ENCODE results near the gene DGKD.

The DGKD gene

DNA sequence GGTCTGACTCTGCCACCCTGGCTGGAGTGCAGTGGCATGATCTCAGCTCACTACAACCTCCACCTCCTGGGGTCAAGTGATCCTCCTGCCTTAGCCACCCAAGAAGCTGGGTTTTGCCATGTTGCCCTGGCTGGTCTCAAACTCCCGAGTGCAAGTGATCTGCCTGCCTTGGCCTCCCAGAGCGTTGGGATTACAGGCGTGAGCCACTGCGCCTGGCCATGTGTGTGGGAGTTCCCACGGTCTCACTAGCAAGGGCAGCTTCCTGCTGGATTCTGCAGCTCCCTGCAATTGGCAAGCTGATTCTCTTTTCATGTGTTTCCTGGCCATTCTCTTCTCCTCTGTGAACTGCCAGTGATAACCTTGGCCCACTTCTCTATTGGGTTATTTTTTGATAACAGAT lies 128.3 kb downstream of the DGKD start:
- DNase-seq, result no peak

DNA sequence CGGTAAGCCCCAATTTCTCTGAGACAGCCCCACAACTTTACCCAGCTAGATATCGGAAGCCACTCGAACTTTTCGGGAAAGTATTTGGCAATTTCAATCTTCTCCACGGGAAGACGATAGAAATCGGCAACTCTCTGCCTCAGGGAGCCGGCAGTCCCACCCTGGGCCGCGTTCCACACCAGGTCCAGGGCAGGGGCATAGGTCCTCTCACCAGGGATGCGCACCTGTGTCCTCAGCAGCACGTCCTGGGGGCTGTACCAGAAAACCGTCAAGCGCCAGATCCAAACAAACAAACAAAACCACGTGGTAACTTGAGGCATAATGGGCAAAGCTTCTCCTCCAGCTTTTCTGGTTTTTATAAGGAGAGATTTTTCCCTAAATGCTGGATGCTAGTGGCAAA lies 131.4 kb downstream of the DGKD start:
- no peak for DNase-seq

DNA sequence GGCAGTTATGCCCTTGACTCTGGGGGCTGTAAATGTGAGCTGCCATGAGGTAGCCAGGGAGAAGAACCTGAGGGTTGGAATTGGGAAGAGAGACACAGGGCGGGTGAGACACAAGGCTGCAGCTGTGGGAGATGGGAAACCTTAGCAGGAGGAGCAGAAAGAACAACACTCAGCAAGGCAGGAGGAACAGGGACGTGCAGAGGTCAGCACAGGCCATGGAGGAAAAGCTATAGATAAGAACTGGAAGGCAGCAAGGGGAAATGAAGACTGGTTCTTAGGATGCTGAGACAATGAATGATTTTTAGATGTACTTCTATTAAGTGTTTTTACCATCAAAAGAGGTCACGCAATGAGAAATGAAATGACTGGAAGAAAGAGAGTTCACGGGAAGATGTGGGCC lies 132.1 kb downstream of the DGKD start:
- DNase-seq, result no peak

DNA sequence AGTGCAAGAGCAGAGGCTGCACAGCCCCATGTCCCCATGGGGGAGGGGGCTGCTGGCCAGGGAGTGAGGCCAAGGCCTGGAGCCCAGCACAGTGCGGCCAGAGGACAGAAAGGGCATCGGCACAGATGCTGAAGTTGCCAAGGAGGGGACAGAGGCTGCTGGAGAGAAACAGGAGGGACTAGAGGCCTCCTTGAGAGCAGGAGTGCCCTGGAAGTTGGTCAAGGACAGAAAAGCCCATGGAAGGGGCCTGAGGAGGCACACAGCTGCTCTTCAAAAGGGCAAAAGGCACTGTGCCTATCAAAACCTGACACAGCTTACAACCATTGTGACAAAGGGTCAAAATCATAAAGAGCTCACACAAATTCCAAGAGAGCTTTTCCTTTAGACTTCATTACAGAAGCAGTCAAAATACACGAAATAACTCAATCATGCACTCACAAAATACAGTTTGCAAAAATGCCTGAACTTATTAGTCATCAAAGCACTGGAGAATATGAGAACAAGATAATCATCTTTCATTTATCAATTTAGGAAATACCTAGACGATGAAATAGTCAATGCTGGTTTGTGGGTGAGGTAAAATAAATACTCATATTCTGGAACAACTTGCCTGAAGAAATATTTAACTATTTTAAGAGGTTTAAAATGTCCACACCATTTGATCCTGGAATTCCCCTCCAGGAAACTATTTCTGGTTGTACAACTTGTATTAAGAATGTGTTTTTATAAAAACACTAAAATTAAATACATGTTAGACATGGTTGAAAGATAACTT lies 132.7 kb downstream of the DGKD start:
- no peak for DNase-seq

DNA sequence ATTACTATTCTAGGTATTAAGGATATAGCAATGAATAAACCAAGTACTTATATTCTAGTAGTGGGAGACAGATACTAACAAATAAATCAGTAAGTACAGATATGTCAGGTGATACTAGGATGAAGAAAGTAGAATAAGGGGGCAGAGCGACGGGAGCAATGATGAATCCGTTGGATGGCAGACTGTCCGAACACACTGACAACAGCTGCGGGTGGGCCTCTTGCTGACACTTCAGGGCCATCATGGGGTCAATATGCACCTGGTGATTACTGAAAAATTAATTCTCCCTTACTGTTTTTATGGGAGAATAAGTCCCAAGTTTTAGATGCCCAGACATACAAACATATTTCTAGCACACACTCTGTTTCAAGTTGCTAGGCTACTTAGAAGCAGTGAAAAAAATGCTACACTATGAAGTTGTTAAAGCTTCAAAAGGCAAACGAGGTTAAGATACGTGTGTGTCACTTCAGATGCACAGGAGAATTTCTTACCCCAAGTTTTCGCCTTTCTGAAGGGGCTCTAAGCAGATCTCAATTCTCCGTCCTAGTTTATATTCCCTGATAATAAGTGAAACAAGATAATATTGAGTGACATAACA lies 133.6 kb downstream of the DGKD start:
- DNase-seq, result no peak

GRCh38 chr2:233489143-233489542 lies 134.8 kb downstream of the DGKD start:
- DNase-seq, result no peak

DNA sequence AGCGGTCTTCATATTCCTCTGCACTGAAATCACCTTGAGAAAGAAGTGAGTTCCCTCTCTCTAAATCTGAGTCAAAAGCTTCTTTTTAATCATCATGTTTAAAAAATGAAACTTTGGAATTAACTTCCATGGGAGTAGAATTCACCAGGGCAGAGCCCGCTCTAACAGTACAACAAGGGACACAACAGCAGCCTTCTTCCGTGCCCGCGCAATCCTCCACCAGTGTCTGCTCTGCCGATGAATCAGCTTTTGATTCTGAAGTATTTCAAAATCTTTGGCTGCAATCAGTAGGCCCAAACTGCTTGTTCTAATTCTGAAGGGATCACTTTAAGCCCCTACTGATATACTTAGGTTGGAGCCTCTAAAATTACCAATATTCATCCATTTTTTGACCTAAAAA lies 135.4 kb downstream of the DGKD start:
- no peak for DNase-seq

DNA sequence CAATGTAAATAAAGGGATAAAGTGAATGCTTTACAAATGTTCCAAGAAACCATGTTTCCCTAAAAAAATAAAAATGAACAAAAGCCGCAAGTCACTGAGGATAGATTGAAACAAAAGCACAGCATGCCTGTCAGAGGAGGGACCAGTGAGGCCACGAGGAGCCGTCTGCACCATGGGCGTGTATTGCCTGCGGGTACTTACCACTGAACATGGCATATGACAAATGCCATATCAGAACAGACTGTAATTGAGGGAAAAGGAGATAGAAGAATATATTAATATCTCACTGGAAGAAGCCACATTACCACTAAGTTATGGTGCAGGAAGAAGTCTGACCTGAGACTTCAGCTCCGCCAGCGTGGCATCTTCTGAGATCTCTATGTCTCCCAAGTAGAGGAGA lies 136.5 kb downstream of the DGKD start:
- no peak for DNase-seq

DNA sequence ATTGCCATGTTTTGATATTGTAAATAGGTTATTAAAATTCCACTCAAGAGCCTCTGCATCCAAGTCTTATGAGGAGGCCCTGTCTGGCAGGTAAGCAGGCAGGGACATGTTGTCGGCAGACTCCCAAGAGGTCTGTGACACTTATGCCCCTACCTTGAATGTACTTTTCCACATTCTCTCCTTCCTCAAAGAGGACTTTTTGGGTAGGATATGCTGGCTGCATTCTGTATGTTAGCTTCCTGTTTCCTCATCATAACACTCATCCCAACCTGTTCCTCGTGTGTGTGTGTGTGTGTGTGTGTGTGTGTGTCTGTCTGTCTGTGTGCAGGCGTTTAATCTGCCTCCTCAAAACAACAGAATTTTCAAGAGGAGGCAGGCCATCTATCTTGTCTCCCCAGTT lies 137.0 kb downstream of the DGKD start:
- DNase-seq, result no peak

DNA sequence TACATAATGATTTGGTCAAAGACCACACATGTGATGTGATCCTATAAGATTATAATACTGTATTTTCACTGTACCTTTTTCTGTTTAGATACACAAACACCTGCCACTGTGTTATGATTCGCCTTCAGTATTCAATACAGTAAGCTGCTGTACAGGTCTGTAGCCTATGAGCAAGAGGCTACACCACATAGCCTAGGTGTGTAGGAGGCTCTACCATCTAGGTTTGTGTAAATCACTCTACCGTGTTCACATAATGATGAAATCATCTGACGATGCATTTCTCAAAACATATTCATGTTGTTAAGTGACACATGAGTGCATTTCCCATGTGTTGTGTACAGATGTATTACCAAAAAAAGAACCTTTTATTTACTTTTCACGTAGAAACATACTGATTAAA lies 137.8 kb downstream of the DGKD start:
- no peak for DNase-seq

GRCh38 chr2:233492751-233493150 lies 138.5 kb downstream of the DGKD start:
- DNase-seq, result no peak

- no peak for DNase-seq
These were observed 141.5 kb downstream of the DGKD start for GRCh38 chr2:233495503-233496496.

GRCh38 chr2:233497692-233498091 lies 143.4 kb downstream of the DGKD start:
- no peak for DNase-seq

DNA sequence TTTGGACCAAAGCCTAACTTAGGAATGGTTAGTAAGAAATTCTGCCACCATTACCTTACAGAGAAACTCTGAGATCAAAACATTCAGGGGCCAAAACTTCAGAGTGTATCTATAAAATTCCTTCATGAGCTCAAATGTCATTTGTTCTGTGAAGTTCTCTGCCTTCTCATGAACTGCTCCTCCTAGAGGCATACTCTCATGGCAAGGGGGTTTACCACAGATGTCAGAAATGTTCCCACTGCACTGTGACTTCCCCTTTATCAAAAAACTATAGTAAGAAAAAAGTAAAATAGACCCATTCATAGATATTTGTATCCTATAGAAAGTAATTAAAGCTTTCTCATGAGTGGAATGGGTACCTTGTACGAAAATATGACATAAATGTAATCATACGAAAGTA lies 143.8 kb downstream of the DGKD start:
- peak in 1 of 2 donors; percentile 11 for DNase-seq

- DNase-seq, result no peak
These were observed 145.6 kb downstream of the DGKD start for GRCh38 chr2:233499928-233500327.

DNA sequence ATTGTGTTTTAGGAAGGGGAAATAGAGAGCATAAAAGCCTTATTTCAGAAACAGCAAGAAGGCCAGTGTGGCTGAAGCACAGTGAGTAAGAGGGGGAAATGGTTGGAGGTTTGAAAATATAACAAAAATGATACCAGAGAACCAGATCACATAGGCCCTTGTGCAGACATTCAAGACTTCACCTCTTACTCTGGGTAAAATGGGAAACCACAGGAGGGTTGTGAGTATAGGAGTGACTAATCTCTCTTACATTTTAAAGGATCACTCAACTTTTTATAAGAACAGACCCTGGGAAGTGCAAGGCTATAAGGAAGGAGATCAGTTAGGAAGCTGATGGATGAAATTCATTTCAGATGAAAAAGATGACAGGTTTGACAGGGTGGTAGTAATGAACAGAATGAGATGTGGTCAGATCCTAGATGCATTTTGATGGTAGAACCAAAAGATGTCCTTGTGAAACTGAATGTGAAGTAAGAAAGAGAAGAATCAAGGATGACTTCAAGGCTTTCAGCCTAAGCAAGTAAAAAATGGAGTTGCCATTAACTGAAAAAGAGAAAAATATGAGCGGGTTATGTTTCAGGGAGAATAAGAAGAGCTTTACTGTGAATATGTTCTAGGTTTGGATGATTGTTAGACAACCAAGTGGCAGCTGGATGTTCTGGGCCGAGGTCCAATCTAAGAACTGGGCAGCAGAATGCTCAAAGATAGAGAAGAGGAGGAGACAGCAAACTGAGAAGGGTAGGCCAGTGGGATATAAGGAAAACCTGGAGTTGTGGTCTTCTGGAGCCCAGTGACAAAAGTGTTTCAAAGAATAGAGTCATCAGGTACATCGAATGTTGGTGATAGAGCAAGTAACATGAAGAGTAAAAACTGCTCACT lies 147.1 kb downstream of the DGKD start:
- no peak for DNase-seq

- DNase-seq, result no peak
These were observed 149.2 kb downstream of the DGKD start for GRCh38 chr2:233503481-233503880.

DNA sequence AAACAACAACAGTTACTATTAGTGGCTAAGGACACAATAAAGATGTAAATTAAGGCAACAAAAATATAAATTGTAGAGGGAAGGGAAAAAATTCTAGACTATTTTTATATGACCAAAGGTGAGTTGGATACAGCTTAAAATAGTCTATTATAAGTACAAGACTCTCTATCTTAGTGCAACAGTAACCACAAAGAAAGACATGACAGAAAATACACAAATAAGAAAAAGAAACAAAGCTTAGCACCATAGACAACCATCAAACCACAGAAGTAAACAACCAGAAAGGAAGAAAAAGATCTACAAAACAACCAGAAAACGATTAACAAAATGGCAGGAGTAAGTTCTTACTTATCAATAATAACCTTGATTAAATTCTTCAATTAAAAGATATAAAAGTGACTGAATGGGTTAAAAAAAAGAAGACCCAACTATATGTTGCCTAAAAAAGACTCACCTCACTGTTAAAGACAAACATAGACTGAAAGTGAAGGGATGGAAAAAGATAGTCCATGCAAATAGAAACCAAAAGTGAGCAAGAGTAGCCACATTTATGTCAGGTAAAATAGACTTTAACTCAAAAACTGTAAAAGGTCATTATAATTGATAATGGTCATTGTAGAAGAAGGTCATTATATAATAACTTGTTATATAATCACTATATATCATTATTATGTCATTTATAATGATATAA lies 149.8 kb downstream of the DGKD start:
- DNase-seq, result no peak

- DNase-seq, result no peak
These were observed 159.8 kb downstream of the DGKD start for GRCh38 chr2:233513953-233514655.

- DNase-seq, result peak in 1 of 2 donors; percentile 38
These were observed 165.7 kb downstream of the DGKD start for GRCh38 chr2:233519787-233520611.

Data from bone marrow (tissue), 2 donors.